Skin epidermis (tissue), 12 donors: ENCODE measurements around the gene GATC.
"Not testable (repeated sequence)": the region's sequence is repeated elsewhere in the genome, so short reads cannot be mapped to it uniquely, and the experiment has no call there.

Experiments used
- H3K27ac ChIP-seq, 21 experiments: fragments of 200-600 bp; sonication (generic) in 11 of 21; one replicate each; pipeline ENCODE4 v1.5.0; 2020; ENCODE audit warnings: mild to moderate bottlenecking in 3 of 21, inconsistent platforms in 2 of 21, moderate library complexity in 2 of 21
- H3K4me3 ChIP-seq, 7 experiments: fragments of 200-600 bp; sonication (generic) in 2 of 7; one replicate each; pipeline ENCODE4 v1.5.0; 2020; ENCODE audit warnings: inconsistent platforms in 2 of 7, mild to moderate bottlenecking in 2 of 7, moderate library complexity in 1 of 7

GATC gene

DNA sequence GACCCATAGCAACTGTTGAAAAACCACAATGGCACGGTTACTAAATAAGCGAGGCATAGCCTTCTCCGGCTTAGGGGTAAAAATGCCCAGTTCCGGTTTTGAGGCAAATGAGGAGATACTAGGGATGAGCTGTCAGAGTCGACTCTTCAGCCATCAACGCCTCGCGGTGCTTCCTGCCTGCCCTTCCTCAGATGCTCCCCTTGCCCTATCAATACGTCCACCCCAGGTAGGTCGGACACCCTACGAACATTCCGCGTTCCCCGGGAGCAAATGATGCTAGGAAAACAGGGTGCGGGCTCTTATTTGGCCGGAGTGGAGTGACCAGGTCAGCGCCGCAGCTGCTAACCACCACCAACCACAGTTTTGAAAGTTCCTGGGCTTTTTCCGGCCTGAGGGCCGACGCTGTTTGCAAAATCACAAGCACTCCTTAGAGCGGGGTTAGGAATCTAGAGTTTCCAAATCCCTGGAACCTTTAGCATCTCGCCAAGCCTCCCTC lies 22.1 kb downstream of the GATC start:
- peak overlapping the region; percentile 84 to 97 (median 89) for H3K4me3 ChIP-seq
- H3K27ac ChIP-seq = peak overlapping the region; percentile 89 to 99 (median 95)

- Histone ChIP-seq H3K4me3 (peak overlapping the region; percentile 84 to 97 (median 89)), H3K27ac (peak overlapping the region; percentile 89 to 99 (median 95))
These were observed 22.7 kb downstream of the GATC start for GRCh38 chr12:120468821-120469449.

- Histone ChIP-seq H3K27ac (peak within 1 kb of the TSS; percentile 89 to 99 (median 95)), H3K4me3 (peak within 1 kb of the TSS; percentile 84 to 97 (median 89))
These were observed 23.4 kb downstream of the GATC start, which contains the start of gene SRSF9 for GRCh38 chr12:120469450-120470149. Gene SRSF9, minus strand, starts transcription at chr12:120469748. Its CDS starts 139 bp downstream, at chr12:120469609.

- peak overlapping the region; percentile 84 to 97 (median 89) for H3K4me3 ChIP-seq
- peak overlapping the region; percentile 89 to 99 (median 95) for H3K27ac ChIP-seq
These were observed 24.0 kb downstream of the GATC start for GRCh38 chr12:120470150-120470784.

- Histone ChIP-seq H3K4me3 (peak overlapping the region in 1 of 7 experiments; percentile 0), H3K27ac (peak overlapping the region in 6 of 21 experiments; percentile 20 to 77 (median 73))
These were observed 26.3 kb downstream of the GATC start for GRCh38 chr12:120472521-120472920.

- peak overlapping the region in 18 of 21 experiments; percentile 19 to 78 (median 62) for H3K27ac ChIP-seq
- no peak overlapping the region for H3K4me3 ChIP-seq
These were observed 27.8 kb downstream of the GATC start for GRCh38 chr12:120473807-120474615.

DNA sequence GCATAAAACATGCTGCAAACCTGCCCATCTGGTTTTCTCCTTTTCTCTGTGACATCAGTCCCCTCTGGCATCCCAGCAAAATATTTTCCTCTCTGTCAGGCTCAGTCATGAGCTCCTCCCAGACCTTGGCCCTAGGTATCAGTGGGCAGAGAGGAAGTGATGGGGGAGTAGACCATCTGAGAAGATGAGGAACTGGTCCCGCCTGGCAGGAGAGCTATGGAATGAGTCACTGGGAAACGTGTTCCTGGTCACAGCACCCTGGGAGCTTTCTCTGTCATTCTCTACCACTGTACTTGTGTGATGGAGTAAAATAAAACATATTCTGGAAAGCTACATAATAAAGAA lies 28.3 kb downstream of the GATC start:
- H3K27ac ChIP-seq = peak overlapping the region in 13 of 21 experiments; percentile 29 to 77 (median 63)
- H3K4me3 ChIP-seq = no peak overlapping the region

GRCh38 chr12:120475643-120476042 lies 29.4 kb downstream of the GATC start:
- Histone ChIP-seq H3K4me3 (no peak overlapping the region), H3K27ac (peak overlapping the region in 9 of 21 experiments; percentile 21 to 77 (median 44))

DNA sequence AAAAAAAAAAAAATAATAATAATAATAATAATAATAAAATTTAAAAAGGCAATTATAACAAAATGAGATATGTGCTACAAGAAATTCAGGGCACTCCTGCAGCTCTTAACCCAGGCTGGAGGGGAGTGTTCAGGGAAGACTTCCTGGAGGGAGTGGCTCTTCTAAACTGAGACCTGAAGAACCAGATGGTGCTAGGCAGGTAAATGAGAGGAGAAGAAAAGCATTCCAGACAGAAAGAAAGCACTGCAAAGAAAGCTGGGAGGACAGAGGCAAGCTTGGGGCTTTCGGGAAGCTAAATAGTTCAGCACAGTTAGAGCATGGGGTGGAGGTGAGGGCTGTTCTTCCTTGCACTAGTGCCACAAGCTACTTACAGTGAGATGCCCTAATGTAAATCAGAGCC lies 33.2 kb downstream of the GATC start:
- Histone ChIP-seq H3K27ac (peak overlapping the region in 10 of 21 experiments; percentile 16 to 81 (median 56)), H3K4me3 (no peak overlapping the region)

DNA sequence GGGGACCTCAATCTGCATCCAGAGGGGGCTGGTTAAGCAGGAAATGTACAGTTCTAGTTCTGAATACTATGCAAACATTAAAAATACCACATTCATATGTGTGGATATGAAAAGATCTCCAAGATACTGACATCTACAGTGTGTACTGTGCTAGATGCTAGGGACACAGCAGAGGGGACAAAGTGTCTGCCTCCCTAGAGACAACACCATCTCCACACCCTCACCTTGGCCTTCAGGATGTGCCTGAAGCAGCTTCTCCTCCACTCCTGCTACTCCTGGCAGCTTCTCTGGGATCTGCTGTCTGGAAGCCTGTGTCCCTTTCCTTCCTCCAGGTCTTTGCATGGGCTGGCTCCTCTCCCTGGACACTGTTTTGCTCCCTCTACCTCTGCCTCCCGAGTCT lies 34.0 kb downstream of the GATC start:
- Histone ChIP-seq H3K4me3 (no peak overlapping the region), H3K27ac (peak overlapping the region in 14 of 21 experiments; percentile 32 to 81 (median 55))

DNA sequence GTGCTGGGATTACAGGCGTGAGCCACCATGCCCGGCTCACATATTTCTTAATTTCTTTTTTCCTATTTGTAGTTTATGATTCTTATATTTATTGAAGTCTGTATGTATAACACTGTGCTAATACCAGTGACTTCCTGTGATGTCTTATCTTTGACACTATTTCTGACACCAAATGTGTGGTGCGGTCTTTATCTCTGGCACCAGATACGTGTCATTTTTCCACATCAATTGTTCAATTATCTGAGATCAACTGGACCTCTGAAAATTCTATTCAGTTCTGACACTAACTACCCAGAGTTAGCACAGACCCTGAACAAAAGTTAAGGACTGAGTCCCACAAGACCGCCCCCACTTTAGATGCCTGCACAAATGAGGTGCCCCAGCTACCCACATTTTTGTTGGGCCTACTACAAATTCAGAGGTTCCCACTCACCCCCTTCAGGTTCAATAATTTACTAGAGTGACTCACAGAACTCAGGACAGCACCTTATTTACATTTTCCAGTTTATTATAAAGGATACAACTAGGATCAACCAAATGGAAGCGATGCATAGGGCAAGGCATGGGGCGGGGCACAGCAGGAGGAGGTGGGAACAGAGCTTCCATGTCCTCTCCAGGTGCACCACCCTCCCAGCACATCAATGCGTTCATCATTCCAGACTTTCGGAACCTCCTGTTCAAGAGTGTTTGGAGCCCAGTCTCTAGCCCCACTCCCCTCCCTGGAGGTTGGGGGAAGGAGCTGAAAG lies 35.0 kb downstream of the GATC start:
- peak overlapping the region in 7 of 21 experiments; percentile 16 to 81 (median 50) for H3K27ac ChIP-seq
- no peak overlapping the region for H3K4me3 ChIP-seq

DNA sequence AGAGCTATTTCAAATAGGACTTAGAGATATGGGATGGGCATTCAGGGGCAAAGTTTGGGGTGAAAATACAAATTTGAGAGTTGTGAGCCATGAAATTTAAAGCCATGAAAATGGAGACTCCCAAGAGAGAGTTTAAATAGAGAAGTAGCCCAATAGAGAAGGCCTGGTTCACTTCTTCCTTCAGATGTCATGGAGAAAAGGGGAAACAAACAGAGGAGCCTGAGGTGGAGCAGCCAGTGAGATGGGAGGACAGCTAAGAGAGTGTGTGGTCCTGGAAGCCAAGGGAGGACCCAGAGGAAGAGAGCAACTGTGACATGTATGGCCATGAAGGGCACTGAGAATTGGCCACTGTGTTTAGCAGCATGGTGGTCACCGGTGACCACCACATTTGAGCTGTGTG lies 37.4 kb downstream of the GATC start:
- Histone ChIP-seq H3K27ac (no peak overlapping the region), H3K4me3 (no peak overlapping the region)

DNA sequence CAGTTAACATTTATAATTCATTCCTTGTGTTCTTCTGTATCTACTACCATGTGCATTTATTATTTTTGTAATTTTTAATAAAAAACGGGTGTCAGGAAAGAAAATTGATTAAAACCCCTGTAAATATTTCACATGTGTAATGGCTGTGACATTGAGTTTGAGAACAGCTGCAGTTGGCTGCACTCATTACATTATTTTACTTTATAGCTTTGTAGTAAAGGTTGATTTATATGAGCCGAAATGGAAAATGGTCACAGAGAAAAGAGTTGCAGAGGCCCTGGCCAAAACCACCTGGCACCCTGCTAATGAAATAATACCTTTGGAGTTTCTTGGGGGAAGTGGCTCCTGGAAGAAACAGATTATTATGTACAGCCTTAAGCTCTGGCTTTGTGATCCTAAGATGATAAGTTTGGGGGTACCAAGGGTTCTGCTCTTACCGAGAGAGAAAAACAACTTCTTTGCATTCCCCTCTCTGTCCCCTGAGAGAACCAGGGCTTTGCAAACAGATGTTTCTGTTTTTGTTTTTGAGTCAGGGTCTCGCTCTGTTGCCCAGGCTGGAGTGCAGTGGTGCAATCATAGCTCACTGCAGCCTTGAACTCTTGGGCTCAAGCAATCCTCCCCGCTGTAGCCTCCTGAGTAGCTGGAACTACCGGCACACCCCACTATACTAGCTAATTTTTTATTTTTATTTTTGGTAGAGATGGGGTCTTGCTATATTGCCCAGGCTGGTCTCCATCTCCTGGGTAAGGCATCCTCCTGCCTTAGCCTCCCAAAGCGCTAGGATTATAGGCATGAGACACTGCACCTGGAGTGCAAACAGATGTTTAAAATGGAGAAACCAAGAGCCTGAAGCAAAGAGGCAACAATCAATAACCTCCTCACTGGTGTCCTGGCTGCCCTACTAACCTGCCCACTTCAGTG lies 40.0 kb downstream of the GATC start:
- Histone ChIP-seq H3K27ac (no peak overlapping the region), H3K4me3 (no peak overlapping the region)

GRCh38 chr12:120487552-120487951 lies 41.3 kb downstream of the GATC start:
- H3K27ac ChIP-seq, H3K4me3 ChIP-seq: not testable (repeated sequence)

- no peak overlapping the region for H3K4me3 ChIP-seq
- peak overlapping the region in 3 of 21 experiments; percentile 7 to 16 (median 16) for H3K27ac ChIP-seq
These were observed 41.9 kb downstream of the GATC start for GRCh38 chr12:120488057-120488640.

GRCh38 chr12:120489018-120489417 lies 42.8 kb downstream of the GATC start:
- Histone ChIP-seq H3K27ac (peak overlapping the region in 3 of 21 experiments; percentile 1 to 4 (median 2)), H3K4me3 (no peak overlapping the region)

DNA sequence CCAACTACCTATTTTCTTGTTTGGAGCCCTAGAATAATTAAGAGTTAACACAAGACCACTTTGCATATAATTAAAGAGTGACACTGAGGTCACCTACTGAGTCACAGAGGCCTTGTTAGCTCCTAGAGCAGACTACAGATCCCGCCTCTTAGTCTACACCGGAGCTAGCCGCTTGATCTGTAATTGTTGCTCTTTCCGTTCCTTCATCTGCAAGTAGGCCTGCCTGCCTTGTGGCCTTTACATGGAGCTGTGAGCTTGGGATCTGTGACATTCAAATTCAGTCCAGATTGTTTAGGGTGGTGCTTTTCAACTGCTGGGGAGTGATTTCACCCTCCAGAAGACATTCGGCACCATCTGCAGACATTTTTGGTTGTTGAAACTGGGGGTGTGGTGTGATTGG lies 44.1 kb downstream of the GATC start:
- Histone ChIP-seq H3K4me3 (no peak overlapping the region), H3K27ac (peak overlapping the region in 3 of 21 experiments; percentile 1 to 27 (median 20))
